GM12872 (cell line): ENCODE data around the gene U2SURP.

Experiments
- CTCF ChIP-seq: IDR thresholded peaks from 3 replicates; pipeline ENCODE4 v1.5.1; 2011; ENCODE audit warnings: low read depth, mild to moderate bottlenecking, low read length, moderate library complexity; ENCODE audit not compliant: insufficient read depth

Gene U2SURP

GRCh38 chr3:143001369-143002082, at the start of gene U2SURP:
U2SURP (plus strand) TSS chr3:143001570; CDS start chr3:143001629, 59 bp downstream.
- no peak for TF ChIP-seq CTCF

GRCh38 chr3:142951794-142952193, 49.6 kb upstream of the U2SURP start:
- no peak for TF ChIP-seq CTCF

GRCh38 chr3:142952272-142953193, 48.8 kb upstream of the U2SURP start:
- TF ChIP-seq CTCF, result no peak

- TF ChIP-seq CTCF, result no peak
These were observed 47.9 kb upstream of the U2SURP start for GRCh38 chr3:142953443-142953842.

- TF ChIP-seq CTCF, result no peak
These were observed 42.7 kb upstream of the U2SURP start for GRCh38 chr3:142958707-142959106.

- TF ChIP-seq CTCF, result no peak
These were observed 41.0 kb upstream of the U2SURP start for GRCh38 chr3:142960322-142960850.

GRCh38 chr3:142961539-142961938, 39.8 kb upstream of the U2SURP start:
- no peak for TF ChIP-seq CTCF
